Gastroesophageal sphincter (tissue), 4 donors: ENCODE data around the gene OR4E2. TPM values are rescaled to one million over a fixed set of nuclear protein-coding genes. Genes with fewer than 3 reads are reported as not detected.
A peak's percentile ranks its signal among the peaks of the same experiment; 100 is the strongest.

Experiments
- ATAC-seq: fragments of 150-250 bp; one replicate; pipeline ENCODE4 v1.9.1; 2016; ENCODE audit warnings: mild to moderate bottlenecking, moderate library complexity
- H3K27ac ChIP-seq, 4 donors: fragments of 200-600 bp; sonication (generic) in 3 of 4; 1 replicate in 3 of 4; 2 replicates in 1 of 4; pipeline ENCODE4 v1.5.1; 2016 to 2019
- H3K27me3 ChIP-seq: fragments of 200-600 bp; sonication (generic); one replicate; pipeline ENCODE4 v1.5.1; 2019
- H3K36me3 ChIP-seq, 2 donors: fragments of 200-600 bp; sonication (generic); one replicate each; pipeline ENCODE4 v1.5.1; 2019; ENCODE audit warnings: control low read depth in 1 of 2
- H3K4me1 ChIP-seq, 3 donors: fragments of 200-600 bp; sonication (generic); 1 replicate in 2 of 3; 2 replicates in 1 of 3; pipeline ENCODE4 v1.5.1; 2016 to 2019; ENCODE audit warnings: control low read depth in 2 of 3
- H3K4me3 ChIP-seq, 2 donors: fragments of 200-600 bp; sonication (generic); one replicate each; pipeline ENCODE4 v1.5.1; 2019; ENCODE audit warnings: mild to moderate bottlenecking in 1 of 2, moderate library complexity in 1 of 2
- H3K9me3 ChIP-seq, 3 donors: fragments of 200-600 bp; sonication (generic); one replicate each; pipeline ENCODE4 v1.5.1; 2017 to 2019; ENCODE audit warnings: control low read depth in 2 of 3
- EP300 ChIP-seq: sonication (generic); formaldehyde crosslinking; IDR thresholded peaks from one replicate; pipeline ENCODE4 v1.6.1; 2017; ENCODE audit warnings: antibody characterized with exemption, mild to moderate bottlenecking
- POLR2A ChIP-seq, 2 donors: fragments of 450-650 bp; IDR thresholded peaks; one replicate each; pipeline ENCODE4 v1.6.1; 2017; ENCODE audit warnings: antibody characterized with exemption in 2 of 2, mild to moderate bottlenecking in 2 of 2, moderate library complexity in 1 of 2
- POLR2AphosphoS5 ChIP-seq: sonication (generic); formaldehyde crosslinking; IDR thresholded peaks from one replicate; pipeline ENCODE4 v1.6.1; 2017; ENCODE audit warnings: antibody characterized with exemption
- WGBS, 2 donors: methylation state at CpG; one replicate each; pipeline ENCODE4 v1.1.5; 2018; ENCODE audit warnings: low coverage in 1 of 2; 5-methylcytosine and 5-hydroxymethylcytosine counted together
- total RNA-seq, 4 donors: library from RNA; depleted of rRNA; stranded (reverse); fragments of >200 nt; gene quantifications; one replicate each; pipeline ENCODE4 v1.1.0, GENCODE V29; 2016
- TF ChIP-seq, protein P1 (sequence below), 4 experiments: fragments of 200-600 bp in 2 of 4; fragments of 450-650 bp in 2 of 4; sonication (generic) in 1 of 4; IDR thresholded peaks; one replicate each; pipeline ENCODE4 v1.5.1; 2017 to 2019; ENCODE audit warnings: antibody characterized with exemption in 4 of 4, mild to moderate bottlenecking in 2 of 4, moderate library complexity in 2 of 4

The OR4E2 gene
- total RNA-seq, 4 donors from 2014 or later, result not detected

DNA sequence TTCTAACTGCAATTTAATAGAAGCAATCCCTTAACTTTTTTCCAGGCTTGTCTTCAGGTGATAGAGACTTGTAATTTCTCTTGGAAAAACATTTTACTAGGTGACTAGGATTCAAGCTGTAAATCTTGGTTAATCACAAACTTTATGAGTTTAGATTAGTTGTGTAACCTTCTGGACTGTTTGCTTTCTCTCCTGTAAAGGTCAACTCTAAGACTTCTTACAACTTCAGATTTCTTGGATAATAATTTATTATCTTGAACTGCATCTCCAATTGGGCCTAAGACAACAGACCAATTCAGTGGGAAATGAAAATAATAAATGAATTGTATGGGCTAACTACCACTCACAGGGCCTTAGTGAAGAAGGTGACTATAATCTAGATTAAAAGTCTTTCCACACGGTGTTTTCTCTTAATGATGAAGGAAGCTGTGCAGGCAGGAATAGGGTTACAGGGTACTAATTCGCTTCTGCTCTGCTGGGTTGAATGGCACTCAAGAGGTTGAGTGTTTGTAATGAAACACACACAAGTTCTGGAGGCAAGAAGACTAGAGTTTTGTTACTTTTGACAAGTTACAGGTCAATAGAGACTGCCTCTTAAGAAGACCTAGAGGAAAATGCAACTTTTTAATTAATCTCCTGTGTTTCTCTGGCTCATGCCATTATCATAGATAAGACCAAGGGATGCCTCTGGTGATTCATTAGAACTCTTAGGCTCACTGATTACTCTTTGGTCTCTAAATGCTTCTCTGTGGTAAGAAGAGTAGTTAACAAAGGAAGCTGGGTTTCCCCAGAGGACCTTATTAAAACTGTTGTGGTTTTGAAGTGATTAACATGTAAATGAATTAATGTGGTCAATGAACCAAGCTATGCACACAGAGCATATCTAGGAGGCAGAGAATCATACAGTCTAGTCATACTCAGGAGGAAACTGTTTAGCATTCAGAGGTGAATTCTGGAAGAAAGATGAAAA is 50.0 kb downstream of the OR4E2 start:
- H3K27me3 ChIP-seq, result no peaks in the 10 kb centered on the region
- ATAC-seq, result no peak
- H3K4me1 ChIP-seq, result no peaks in the 10 kb centered on the region
- WGBS, 2 donors, result 33% methylated on average over 2 of the region's 2 CpGs; no CpG with 5 or more reads in 1 of the 2 donors
- no peak overlapping the region for H3K27ac ChIP-seq
- H3K4me3 ChIP-seq, result no peak overlapping the region
- H3K9me3 ChIP-seq, result peaks cover 0 to 20% (median 0%) of the 10 kb centered on the region in 3 donors
- TF ChIP-seq POLR2AphosphoS5 (no peak), EP300 (no peak), POLR2A (IDR thresholded peaks at IDR 0.05) (no peak)
- TF ChIP-seq, protein P1, sequence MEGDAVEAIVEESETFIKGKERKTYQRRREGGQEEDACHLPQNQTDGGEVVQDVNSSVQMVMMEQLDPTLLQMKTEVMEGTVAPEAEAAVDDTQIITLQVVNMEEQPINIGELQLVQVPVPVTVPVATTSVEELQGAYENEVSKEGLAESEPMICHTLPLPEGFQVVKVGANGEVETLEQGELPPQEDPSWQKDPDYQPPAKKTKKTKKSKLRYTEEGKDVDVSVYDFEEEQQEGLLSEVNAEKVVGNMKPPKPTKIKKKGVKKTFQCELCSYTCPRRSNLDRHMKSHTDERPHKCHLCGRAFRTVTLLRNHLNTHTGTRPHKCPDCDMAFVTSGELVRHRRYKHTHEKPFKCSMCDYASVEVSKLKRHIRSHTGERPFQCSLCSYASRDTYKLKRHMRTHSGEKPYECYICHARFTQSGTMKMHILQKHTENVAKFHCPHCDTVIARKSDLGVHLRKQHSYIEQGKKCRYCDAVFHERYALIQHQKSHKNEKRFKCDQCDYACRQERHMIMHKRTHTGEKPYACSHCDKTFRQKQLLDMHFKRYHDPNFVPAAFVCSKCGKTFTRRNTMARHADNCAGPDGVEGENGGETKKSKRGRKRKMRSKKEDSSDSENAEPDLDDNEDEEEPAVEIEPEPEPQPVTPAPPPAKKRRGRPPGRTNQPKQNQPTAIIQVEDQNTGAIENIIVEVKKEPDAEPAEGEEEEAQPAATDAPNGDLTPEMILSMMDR (IDR thresholded peaks at IDR 0.05), result no peak
- H3K36me3 ChIP-seq, result no peaks in the 10 kb centered on the region

DNA sequence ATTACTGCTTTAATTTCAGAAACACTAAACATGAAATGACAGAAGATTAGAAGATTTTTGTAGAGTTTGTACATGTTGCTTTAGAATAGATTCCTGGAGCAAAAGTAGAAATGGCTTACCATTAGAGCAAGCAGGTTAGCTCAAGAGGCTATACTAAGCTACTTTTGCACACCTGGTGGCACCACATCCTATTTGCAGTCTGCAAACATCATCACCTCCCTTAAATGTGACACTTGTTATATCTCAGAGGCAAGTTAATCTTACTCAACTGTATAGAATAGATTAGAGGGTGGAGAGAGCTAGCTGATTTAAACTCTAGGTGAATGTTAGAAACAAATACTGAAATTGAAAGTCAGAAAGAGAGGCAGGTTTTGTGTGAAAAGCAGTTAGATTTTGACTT is 50.7 kb downstream of the OR4E2 start:
- H3K4me3 ChIP-seq, result no peak overlapping the region
- peaks cover 0 to 20% (median 0%) of the 10 kb centered on the region in 3 donors for H3K9me3 ChIP-seq
- TF ChIP-seq, protein P1 (IDR thresholded peaks at IDR 0.05), result no peak
- TF ChIP-seq POLR2A (IDR thresholded peaks at IDR 0.05), result no peak
- no peak for TF ChIP-seq POLR2AphosphoS5
- TF ChIP-seq EP300, result no peak
- ATAC-seq, result no peak
- H3K27me3 ChIP-seq, result no peaks in the 10 kb centered on the region
- no peak overlapping the region for H3K27ac ChIP-seq
- no peaks in the 10 kb centered on the region for H3K4me1 ChIP-seq
- no peaks in the 10 kb centered on the region for H3K36me3 ChIP-seq

DNA sequence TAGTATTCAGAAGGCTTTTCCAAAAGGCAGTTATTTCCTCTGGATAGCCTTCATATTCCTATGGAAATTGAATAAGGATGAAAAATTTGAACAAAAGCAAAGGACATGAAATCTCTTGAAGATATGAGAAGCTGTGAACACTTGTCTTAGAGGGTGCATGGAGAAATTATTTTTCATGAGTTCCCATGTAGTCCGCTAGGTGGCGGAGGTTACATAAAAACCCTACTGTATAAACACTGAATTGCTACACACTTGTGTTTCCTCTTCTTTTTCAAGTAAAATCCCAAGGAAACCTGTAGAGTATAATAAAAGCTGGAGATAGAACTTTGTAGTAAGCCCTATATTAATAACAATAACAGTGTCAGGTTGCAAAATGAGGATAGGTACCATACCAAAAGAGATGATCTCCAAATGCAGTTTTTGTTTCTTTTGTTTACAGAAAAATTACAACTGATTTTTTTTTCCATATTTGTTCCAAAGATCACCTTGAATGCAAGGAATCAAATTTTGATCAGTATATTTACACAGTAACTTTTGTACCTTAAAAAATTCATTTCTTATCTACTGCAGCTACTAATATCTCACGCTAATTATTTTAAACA is 57.8 kb downstream of the OR4E2 start:
- no peak for ATAC-seq
- Histone ChIP-seq H3K4me3 (no peak overlapping the region), H3K9me3 (peaks cover 0 to 7% (median 0%) of the 10 kb centered on the region in 3 donors), H3K27me3 (peaks cover 2% of the 10 kb centered on the region), H3K4me1 (no peaks in the 10 kb centered on the region), H3K36me3 (no peaks in the 10 kb centered on the region), H3K27ac (no peak overlapping the region)
- no peak for TF ChIP-seq POLR2AphosphoS5
- no peak for TF ChIP-seq EP300
- TF ChIP-seq POLR2A (IDR thresholded peaks at IDR 0.05), result no peak
- TF ChIP-seq, protein P1 (IDR thresholded peaks at IDR 0.05), result peak in 3 of 4 experiments; percentile 31 to 64 (median 48)
- 19 to 31% methylated on average over 3 of the region's 3 CpGs for WGBS, 2 donors

DNA sequence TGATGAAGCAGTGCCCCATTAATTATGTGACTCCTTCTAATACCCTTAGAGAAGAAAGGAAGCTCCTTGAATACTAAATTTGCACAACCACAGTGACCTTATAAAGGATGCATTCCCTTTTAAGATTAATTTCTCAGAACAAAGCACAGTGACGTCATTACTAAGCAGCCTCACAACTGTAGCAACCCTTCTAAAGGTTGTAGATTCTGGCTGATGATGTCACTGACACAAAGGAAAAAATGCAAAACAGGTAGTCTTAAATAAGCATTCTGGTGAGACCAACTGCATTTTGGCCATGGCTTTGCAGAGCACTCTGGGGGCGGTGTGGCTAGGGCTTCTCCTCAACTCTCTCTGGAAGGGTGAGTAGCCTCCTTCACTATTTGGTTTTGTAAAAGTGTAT is 58.4 kb downstream of the OR4E2 start:
- peaks cover 4% of the 10 kb centered on the region for H3K27me3 ChIP-seq
- peaks cover 0 to 2% (median 0%) of the 10 kb centered on the region in 3 donors for H3K9me3 ChIP-seq
- no peaks in the 10 kb centered on the region for H3K4me1 ChIP-seq
- TF ChIP-seq POLR2A (IDR thresholded peaks at IDR 0.05) (no peak), POLR2AphosphoS5 (no peak), EP300 (no peak)
- TF ChIP-seq, protein P1 (IDR thresholded peaks at IDR 0.05), result no peak
- WGBS, 2 donors, result 64 to 66% methylated on average over 2 of the region's 2 CpGs
- H3K4me3 ChIP-seq, result no peak overlapping the region
- no peaks in the 10 kb centered on the region for H3K36me3 ChIP-seq
- ATAC-seq, result no peak
- H3K27ac ChIP-seq, result no peak overlapping the region
